Measurements from ENCODE around the gene KLHDC9. TPM values are rescaled to one million over a fixed set of nuclear protein-coding genes. Genes with fewer than 3 reads are reported as not detected.

The KLHDC9 gene
- polyA plus RNA-seq, 1 donor (not counting 4 experiments of a cell fraction or from before 2014, with no cell fraction given), result 0.54 TPM

- TF ChIP-seq, protein P1, sequence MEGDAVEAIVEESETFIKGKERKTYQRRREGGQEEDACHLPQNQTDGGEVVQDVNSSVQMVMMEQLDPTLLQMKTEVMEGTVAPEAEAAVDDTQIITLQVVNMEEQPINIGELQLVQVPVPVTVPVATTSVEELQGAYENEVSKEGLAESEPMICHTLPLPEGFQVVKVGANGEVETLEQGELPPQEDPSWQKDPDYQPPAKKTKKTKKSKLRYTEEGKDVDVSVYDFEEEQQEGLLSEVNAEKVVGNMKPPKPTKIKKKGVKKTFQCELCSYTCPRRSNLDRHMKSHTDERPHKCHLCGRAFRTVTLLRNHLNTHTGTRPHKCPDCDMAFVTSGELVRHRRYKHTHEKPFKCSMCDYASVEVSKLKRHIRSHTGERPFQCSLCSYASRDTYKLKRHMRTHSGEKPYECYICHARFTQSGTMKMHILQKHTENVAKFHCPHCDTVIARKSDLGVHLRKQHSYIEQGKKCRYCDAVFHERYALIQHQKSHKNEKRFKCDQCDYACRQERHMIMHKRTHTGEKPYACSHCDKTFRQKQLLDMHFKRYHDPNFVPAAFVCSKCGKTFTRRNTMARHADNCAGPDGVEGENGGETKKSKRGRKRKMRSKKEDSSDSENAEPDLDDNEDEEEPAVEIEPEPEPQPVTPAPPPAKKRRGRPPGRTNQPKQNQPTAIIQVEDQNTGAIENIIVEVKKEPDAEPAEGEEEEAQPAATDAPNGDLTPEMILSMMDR (optimal IDR thresholded peaks at IDR 0.05 in 1 of 3, IDR thresholded peaks at IDR 0.05 in 1 of 3, conservative IDR thresholded peaks at IDR 0.05 in 1 of 3; ENCODE audit: extremely low read depth in 1 of 3, insufficient read depth in 2 of 3, low read length in 3 of 3), result no peak
- TF ChIP-seq EZH2 (IDR thresholded peaks at IDR 0.05; ENCODE audit: low read length), result no peak
- Histone ChIP-seq H3K4me1 (ENCODE audit: control insufficient read depth, extremely low read depth, insufficient read depth, low read length) (no peaks in the 10 kb centered on the region), H4K20me1 (ENCODE audit: control insufficient read depth, extremely low read depth, insufficient read depth, low read length) (no peaks in the 10 kb centered on the region), H3K36me3 (ENCODE audit: control insufficient read depth in 2 of 2, extremely low read depth in 1 of 2, insufficient read depth in 2 of 2, low read length in 2 of 2) (peaks cover 0 to 5% of the 10 kb centered on the region in 2 experiments), H3K27me3 (ENCODE audit: control insufficient read depth, extremely low read depth, insufficient read depth, low read length) (no peaks in the 10 kb centered on the region), H3K9me3 (ENCODE audit: control insufficient read depth, low read depth, low read length) (no peaks in the 10 kb centered on the region), H2AFZ (ENCODE audit: control insufficient read depth, low read length) (peak overlapping the region; percentile 81), H3K4me3 (ENCODE audit: control insufficient read depth in 2 of 3, extremely low read depth in 1 of 3, insufficient read depth in 2 of 3, low read depth in 1 of 3, low read length in 3 of 3) (peak overlapping the region; percentile 79 to 98 (median 91)), H3K27ac (ENCODE audit: control insufficient read depth, insufficient read depth, low read length) (peak overlapping the region; percentile 91), H3K9ac (ENCODE audit: control insufficient read depth, extremely low read depth, insufficient read depth, low read length) (peak overlapping the region; percentile 91), H3K79me2 (ENCODE audit: control insufficient read depth, insufficient read depth, low read length) (peaks cover 47% of the 10 kb centered on the region), H3K9me1 (ENCODE audit: control insufficient read depth, extremely low read depth, insufficient read depth, low read length) (no peaks in the 10 kb centered on the region), H3K4me2 (ENCODE audit: control insufficient read depth, extremely low read depth, insufficient read depth, low read depth, low read length) (peak overlapping the region; percentile 91)
- dilution Hi-C loops (cut with MboI; ENCODE audit: extremely low pct_ligation_motif_present, low sequenced_read_pairs), result no loop called here
- DNase-seq (ENCODE audit: low read depth, low spot score) (no peak), FAIRE-seq (no peak)
These were observed 35.1 kb downstream of the KLHDC9 start for GRCh38 chr1:161133220-161133740.

DNA sequence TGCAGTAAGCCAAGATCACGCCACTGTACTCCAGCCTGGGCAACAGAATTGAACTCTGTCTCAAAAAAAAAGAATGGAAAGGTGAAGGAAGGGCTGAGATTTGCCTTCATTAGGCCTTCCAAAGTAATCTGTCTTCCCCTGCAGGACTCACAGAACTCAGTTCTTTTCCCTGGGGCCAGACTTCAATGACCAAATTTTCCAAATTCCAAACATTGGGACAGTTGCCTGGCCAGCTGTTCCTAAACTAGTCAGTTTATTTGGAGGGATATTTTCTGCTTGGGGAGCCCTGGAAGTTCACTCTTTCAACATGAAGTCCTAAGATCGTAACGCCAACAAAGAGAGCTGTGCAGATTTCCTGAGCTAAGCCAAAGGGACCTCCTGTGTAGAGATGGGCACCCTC, 39.7 kb downstream of the KLHDC9 start:
- Histone ChIP-seq H3K9ac (ENCODE audit: control insufficient read depth, extremely low read depth, insufficient read depth, low read length) (no peak overlapping the region), H3K9me1 (ENCODE audit: control insufficient read depth, extremely low read depth, insufficient read depth, low read length) (no peaks in the 10 kb centered on the region), H4K20me1 (ENCODE audit: control insufficient read depth, extremely low read depth, insufficient read depth, low read length) (no peaks in the 10 kb centered on the region), H2AFZ (ENCODE audit: control insufficient read depth, low read length) (no peak overlapping the region), H3K4me2 (ENCODE audit: control insufficient read depth, extremely low read depth, insufficient read depth, low read depth, low read length) (no peak overlapping the region), H3K9me3 (ENCODE audit: control insufficient read depth, low read depth, low read length) (no peaks in the 10 kb centered on the region), H3K4me3 (ENCODE audit: control insufficient read depth in 2 of 3, extremely low read depth in 1 of 3, insufficient read depth in 2 of 3, low read depth in 1 of 3, low read length in 3 of 3) (no peak overlapping the region), H3K79me2 (ENCODE audit: control insufficient read depth, insufficient read depth, low read length) (peaks cover 15% of the 10 kb centered on the region), H3K27ac (ENCODE audit: control insufficient read depth, insufficient read depth, low read length) (no peak overlapping the region), H3K27me3 (ENCODE audit: control insufficient read depth, extremely low read depth, insufficient read depth, low read length) (no peaks in the 10 kb centered on the region), H3K36me3 (ENCODE audit: control insufficient read depth in 2 of 2, extremely low read depth in 1 of 2, insufficient read depth in 2 of 2, low read length in 2 of 2) (no peaks in the 10 kb centered on the region), H3K4me1 (ENCODE audit: control insufficient read depth, extremely low read depth, insufficient read depth, low read length) (no peaks in the 10 kb centered on the region)
- FAIRE-seq, result no peak
- no peak for DNase-seq (ENCODE audit: low read depth, low spot score)
- dilution Hi-C loops (cut with MboI; ENCODE audit: extremely low pct_ligation_motif_present, low sequenced_read_pairs), result no loop called here
- TF ChIP-seq, protein P1 (optimal IDR thresholded peaks at IDR 0.05 in 1 of 3, IDR thresholded peaks at IDR 0.05 in 1 of 3, conservative IDR thresholded peaks at IDR 0.05 in 1 of 3; ENCODE audit: extremely low read depth in 1 of 3, insufficient read depth in 2 of 3, low read length in 3 of 3), result no peak
- TF ChIP-seq EZH2 (IDR thresholded peaks at IDR 0.05; ENCODE audit: low read length), result no peak
